Skeletal muscle satellite cell (primary cell): ENCODE data around the gene NR1H2. TPM values are rescaled to one million over a fixed set of nuclear protein-coding genes. Genes with fewer than 3 reads are reported as not detected.
"Not testable (repeated sequence)": the region's sequence is repeated elsewhere in the genome, so short reads cannot be mapped to it uniquely, and the experiment has no call there.

Experiments
- H3K27me3 ChIP-seq: 2 replicates; pipeline ENCODE4 v1.7.0; 2013; ENCODE audit warnings: low read length; ENCODE audit not compliant: control insufficient read depth, insufficient read depth
- H3K36me3 ChIP-seq: 2 replicates; pipeline ENCODE4 v1.7.0; 2013; ENCODE audit warnings: mild to moderate bottlenecking, control low read depth, low read length; ENCODE audit not compliant: insufficient read depth
- H3K4me1 ChIP-seq: 2 replicates; pipeline ENCODE4 v1.7.0; 2013; ENCODE audit warnings: low read length; ENCODE audit not compliant: control insufficient read depth, insufficient read depth
- H3K4me2 ChIP-seq: 2 replicates; pipeline ENCODE4 v1.7.0; 2013; ENCODE audit warnings: mild to moderate bottlenecking, low read length
- H3K4me3 ChIP-seq: 2 replicates; pipeline ENCODE4 v1.7.0; 2013; ENCODE audit warnings: low read length
- H3K9ac ChIP-seq: 2 replicates; pipeline ENCODE4 v1.7.0; 2013; ENCODE audit warnings: mild to moderate bottlenecking, low read depth, low read length, moderate library complexity
- H3K9me3 ChIP-seq: replicated peaks from 2 replicates; pipeline ENCODE4 v1.7.0; 2013; ENCODE audit warnings: mild to moderate bottlenecking, control low read depth, low read length
- total RNA-seq: library from RNA; depleted of rRNA; stranded (reverse); fragments of >200 nt; gene quantifications from 2 replicates; pipeline ENCODE4 v1.2.3, GENCODE V29; 2012; rRNA removed

Gene NR1H2
- total RNA-seq = 73.0 and 83.7 TPM in 2 replicates

DNA sequence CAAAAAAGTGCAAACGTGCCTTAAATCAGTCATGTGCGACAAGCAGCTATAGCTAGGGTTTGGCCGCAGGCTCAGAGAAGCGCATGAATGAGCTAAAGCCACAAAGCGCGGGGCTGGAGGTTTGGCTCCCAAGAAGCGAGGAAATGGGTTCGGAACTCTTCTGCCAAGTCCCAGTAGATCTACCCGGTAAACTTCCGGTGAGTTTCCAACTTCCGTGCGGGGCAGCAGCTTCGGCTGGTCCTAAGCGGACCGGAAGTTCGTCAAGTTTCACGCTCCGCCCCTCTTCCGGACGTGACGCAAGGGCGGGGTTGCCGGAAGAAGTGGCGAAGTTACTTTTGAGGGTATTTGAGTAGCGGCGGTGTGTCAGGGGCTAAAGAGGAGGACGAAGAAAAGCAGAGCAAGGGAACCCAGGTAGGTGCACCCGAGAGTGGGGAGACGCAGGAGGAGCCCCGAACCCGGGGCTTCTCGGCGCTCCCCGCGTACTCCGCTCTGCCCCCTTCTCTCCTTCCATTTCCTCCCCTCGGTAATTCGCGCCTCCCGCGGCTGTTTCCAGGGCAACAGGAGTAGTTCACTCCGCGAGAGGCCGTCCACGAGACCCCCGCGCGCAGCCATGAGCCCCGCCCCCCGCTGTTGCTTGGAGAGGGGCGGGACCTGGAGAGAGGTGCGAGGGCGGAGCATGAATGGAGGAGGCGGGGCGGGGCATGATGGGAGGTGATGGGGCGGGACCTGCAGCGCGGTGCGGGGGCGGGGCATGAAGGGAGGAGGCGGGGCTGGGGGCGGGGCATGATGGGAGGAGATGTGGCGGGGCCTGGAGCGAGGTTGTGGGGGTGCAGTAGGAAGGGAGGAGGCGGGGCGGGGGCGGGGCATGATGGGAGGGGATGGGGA, at the start of gene NR1H2:
Gene NR1H2 (plus strand): TSS at position 292 of the 885 bp plus-strand sequence. CDS start 1,149 bp downstream, outside the sequence.
- Histone ChIP-seq H3K4me2 (peak within 1 kb of the TSS; percentile 97), H3K4me1 (no peaks in the 10 kb centered on the region), H3K4me3 (peak within 1 kb of the TSS; percentile 96), H3K9ac (peak within 1 kb of the TSS; percentile 98), H3K36me3 (peaks cover 41% of the 10 kb centered on the region), H3K9me3 (no peaks in the 10 kb centered on the region), H3K27me3 (no peaks in the 10 kb centered on the region)

DNA sequence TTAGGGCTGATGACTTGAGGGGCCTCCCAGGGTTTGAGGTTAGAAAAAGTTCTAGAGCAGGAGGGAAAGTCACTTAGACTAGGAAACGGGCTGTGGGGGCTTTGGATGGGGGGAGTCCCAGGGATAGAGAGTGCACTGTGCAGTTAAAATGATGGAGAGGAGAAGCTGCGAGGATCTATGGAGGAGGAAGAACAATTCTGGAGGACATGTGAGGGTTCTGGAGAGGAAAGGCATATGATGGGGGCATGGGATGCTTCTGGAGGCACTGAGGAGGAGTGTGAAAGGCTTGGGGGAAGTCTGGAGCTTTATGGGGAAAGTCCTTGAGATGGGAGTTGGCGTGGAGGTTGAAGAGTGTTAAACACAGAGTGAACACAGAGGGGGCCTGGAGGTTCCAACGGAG, 49.2 kb upstream of the NR1H2 start:
- no peak overlapping the region for H3K4me2 ChIP-seq
- no peak overlapping the region for H3K4me3 ChIP-seq
- peaks cover 3% of the 10 kb centered on the region for H3K4me1 ChIP-seq
- peaks cover 45% of the 10 kb centered on the region for H3K27me3 ChIP-seq
- H3K36me3 ChIP-seq = no peaks in the 10 kb centered on the region
- H3K9me3 ChIP-seq = peaks cover 5% of the 10 kb centered on the region
- H3K9ac ChIP-seq = no peak overlapping the region

DNA sequence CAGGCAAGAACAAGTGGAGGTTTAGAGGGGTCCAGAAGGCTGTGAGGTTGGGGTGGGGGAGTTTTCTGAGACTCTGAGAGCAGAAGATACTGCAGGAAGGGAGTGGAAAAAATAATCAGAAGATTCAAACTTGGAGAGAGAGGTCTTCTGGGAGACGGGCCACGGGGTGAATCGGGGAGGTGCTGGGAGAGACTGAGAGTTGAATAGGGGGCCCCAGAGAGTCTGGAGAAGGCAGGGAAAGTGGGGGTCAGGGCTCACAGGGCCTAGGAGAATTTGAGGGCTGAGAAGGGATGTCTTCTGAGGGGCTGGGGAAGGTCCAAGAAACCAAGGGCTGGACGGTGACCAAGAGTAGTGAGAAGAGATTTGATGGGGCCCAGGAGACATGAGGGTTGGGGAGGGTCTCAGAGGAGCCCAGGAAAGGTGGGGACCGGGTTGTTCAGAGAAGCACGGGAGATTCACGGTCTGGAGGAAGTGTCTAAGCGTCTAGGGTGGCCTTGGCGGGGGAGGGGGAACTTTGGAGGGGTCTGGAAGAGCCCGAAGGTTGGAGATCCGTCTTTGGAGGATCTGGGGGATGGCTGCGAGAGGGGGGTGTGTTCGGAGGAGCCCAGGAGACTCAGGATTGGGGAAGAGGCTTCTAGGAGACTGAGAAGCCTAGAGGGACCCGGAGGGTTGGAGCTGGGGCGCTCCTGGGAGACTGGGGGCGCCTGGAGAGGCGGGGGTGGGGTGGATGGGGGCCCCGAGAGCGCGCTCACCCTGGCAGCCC, 48.6 kb upstream of the NR1H2 start:
- Histone ChIP-seq H3K27me3 (peaks cover 51% of the 10 kb centered on the region), H3K9ac (no peak overlapping the region), H3K36me3 (no peaks in the 10 kb centered on the region), H3K4me1 (peaks cover 3% of the 10 kb centered on the region), H3K9me3 (peaks cover 5% of the 10 kb centered on the region), H3K4me2 (no peak overlapping the region), H3K4me3 (no peak overlapping the region)

GRCh38 chr19:50328224-50328872, 47.9 kb upstream of the NR1H2 start:
- H3K9me3 ChIP-seq = peaks cover 5% of the 10 kb centered on the region
- no peak overlapping the region for H3K9ac ChIP-seq
- H3K4me3 ChIP-seq = no peak overlapping the region
- H3K36me3 ChIP-seq = no peaks in the 10 kb centered on the region
- no peak overlapping the region for H3K4me2 ChIP-seq
- peaks cover 3% of the 10 kb centered on the region for H3K4me1 ChIP-seq
- peaks cover 53% of the 10 kb centered on the region for H3K27me3 ChIP-seq

DNA sequence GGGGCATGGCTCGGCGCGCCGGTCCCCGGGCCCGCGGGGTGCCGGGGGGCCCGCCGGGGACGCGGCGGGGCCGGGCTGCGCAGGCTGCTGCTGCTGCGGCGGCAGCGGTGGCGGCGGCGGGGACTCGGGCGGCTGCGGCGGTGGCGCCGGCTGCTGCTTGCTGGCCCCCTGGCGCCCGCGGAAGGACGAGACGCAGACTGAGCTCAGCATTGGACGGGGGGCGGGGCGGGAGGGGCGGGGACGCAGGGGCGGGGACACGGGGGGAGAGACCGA, 47.4 kb upstream of the NR1H2 start:
- H3K4me3 ChIP-seq = no peak overlapping the region

DNA sequence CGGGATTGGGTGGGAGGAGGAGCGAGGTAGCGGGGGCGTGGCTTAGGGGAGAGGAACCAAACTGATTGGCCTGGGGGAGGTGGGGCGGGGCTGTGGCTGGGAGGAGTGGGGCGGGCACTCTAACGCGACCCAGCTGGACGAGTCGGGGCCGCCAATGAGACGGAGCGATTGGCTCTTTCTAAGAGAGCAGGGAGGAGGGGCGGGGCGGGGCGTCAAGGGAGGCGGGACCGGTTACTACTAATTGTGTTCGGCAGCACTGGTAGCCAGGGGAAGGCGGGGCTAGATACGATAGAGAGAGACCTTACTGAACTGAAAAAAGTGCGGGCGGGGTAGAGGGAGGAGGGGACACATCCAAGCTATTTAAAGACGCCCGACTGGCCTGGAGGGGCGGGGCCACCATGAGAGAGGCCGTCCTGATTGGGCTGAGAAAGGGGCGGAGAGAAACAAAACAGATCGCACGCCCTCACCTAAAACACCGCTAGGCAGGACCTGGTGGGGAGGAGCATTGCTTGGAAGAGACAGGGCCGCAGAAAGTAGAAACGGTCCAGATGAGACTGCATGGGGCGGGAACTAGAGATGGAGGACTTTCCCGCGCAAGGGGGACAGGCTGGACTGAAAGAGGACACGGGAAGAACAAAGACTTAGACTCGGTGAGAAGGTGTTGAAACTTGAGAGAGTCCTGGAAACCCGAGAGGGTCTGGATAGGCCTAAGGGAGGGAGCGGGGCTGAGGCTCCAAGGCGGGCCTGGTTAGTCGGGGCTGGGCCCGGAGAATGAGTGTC, 46.9 kb upstream of the NR1H2 start, which contains the start of gene KCNC3:
Gene KCNC3 (minus strand): TSS at position 232 of the 780 bp plus-strand sequence. CDS start 295 bp downstream, outside the sequence.
- peaks cover 7% of the 10 kb centered on the region for H3K4me1 ChIP-seq
- H3K9me3 ChIP-seq = peaks cover 5% of the 10 kb centered on the region
- H3K36me3 ChIP-seq = no peaks in the 10 kb centered on the region
- no peak within 1 kb of the TSS for H3K9ac ChIP-seq
- H3K27me3 ChIP-seq = peaks cover 53% of the 10 kb centered on the region
- peak within 1 kb of the TSS; percentile 39 for H3K4me3 ChIP-seq
- H3K4me2 ChIP-seq = peak within 1 kb of the TSS; percentile 46

More for the DNA sequence above, 47.4 kb upstream of the NR1H2 start:
- H3K9me3 ChIP-seq = peaks cover 5% of the 10 kb centered on the region
- H3K9ac ChIP-seq = no peak overlapping the region
- no peaks in the 10 kb centered on the region for H3K36me3 ChIP-seq
- H3K27me3 ChIP-seq = peaks cover 53% of the 10 kb centered on the region
- H3K4me1 ChIP-seq = peaks cover 4% of the 10 kb centered on the region
- H3K4me2 ChIP-seq = no peak overlapping the region

DNA sequence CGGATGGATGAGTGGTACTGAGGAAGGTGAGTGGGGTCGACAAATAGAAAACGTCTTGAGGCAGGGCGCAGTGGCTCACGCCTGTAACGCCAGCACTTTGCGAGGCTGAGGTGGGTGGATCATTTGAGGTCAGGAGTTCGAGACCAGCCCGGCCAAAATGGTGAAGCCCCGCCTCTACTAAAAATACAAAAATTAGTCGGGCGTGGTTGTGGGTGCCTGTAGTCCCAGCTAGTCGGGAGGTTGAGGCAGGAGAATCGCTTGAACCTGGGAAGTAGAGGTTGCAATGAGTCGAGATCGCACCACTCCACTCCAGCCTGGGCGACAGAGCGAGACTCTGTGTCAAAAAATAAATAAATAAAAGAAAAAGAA, 46.3 kb upstream of the NR1H2 start:
- H3K9ac ChIP-seq = not testable (repeated sequence)

DNA sequence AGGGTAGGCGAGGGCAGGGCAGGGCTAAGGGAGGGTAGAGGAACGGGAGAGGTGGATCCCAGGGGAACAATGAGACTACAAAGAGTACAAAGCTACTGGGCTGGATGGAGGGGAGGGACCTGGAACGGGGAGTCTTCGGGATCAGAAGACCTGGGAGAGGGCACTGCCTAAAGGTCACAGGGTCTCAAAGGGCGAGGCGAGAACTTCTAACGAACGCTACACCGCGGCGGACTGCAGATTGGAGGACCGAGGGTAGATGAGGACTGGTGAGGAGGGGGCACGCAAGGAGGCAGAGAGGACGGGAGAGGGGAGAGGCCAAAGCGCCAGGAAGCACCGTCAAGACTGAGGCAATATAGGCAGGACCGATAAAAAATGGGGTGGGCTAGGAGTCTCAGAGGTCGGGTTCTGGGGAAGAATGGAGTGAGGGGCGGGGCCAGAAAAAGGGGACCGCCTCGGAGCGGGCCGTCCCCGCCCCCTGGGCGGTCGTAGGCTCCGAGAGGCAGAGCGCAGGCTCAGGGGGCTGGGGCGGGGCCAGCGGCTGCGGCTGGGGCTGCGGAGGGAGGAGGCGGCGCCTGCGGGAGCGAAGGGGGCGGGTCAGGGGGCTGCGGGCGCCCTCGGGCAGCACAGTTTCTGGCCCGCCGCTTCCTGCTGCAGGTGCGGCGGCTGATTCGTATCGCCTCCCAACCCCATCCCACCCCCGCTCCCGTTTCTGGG, 45.7 kb upstream of the NR1H2 start:
- H3K9me3 ChIP-seq = peaks cover 5% of the 10 kb centered on the region
- H3K36me3 ChIP-seq = no peaks in the 10 kb centered on the region
- H3K4me1 ChIP-seq = peaks cover 7% of the 10 kb centered on the region
- H3K4me3 ChIP-seq = no peak overlapping the region
- H3K27me3 ChIP-seq = peaks cover 53% of the 10 kb centered on the region
- peak overlapping the region; percentile 20 for H3K4me2 ChIP-seq
- H3K9ac ChIP-seq = no peak overlapping the region

More for the DNA sequence above, 46.3 kb upstream of the NR1H2 start:
- H3K4me3 ChIP-seq, H3K4me1 ChIP-seq, H3K9me3 ChIP-seq, H3K4me2 ChIP-seq, H3K36me3 ChIP-seq: not testable (repeated sequence)
- peaks cover 53% of the 10 kb centered on the region for H3K27me3 ChIP-seq

DNA sequence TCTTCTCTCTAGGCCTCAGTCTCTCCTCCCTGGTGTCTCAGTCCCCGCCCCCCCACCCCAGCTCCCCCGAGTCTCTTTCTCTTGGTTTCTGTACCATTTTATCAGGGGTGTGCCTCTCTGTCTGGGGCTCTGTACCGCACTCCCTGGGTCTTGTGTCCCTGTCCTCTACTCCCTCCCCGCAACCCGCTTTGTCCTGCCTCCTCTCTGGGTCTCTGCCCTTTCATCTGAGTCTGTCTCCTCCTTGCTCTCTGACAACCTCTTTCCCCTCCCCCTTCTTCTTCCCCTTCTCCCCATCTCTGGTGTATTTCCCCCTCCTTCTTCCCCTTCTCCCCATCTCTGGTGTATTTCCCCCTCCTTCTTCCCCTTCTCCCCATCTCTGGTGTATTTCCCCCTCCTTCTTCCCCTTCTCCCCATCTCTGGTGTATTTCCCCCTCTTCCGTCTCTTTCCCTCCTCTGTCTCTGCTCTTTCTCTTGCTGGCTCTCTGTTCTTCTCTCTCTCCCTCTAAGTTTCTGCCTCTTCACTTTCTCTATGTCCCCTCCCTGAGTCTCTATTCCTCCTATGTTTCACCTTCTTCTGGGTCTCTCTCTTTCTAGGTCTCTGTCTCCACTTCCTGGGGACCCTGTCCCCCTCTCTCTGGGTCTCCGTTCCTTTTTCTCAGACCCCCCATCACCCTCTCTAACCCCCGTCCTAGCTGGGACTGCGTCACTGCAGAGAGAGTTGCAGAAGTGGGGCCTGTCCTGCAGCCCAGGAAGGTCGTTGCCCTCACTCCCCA, 44.9 kb upstream of the NR1H2 start:
- Histone ChIP-seq H3K36me3 (no peaks in the 10 kb centered on the region), H3K27me3 (peaks cover 48% of the 10 kb centered on the region), H3K9me3 (peaks cover 5% of the 10 kb centered on the region), H3K4me3 (no peak overlapping the region), H3K9ac (no peak overlapping the region), H3K4me1 (peaks cover 7% of the 10 kb centered on the region), H3K4me2 (peak overlapping the region; percentile 20)

DNA sequence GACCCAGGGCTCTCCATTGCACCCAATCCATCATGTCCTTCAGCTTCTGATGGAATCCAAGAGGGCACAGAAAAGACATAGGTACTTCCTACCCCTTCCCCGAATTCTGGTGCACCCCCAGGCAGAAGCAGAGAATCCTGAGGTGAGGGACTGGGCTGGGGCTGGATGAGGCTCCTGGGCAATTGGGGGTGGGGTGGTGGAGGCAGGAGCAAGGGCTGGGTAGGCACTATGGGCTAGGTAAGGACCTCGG, 44.3 kb upstream of the NR1H2 start:
- peaks cover 43% of the 10 kb centered on the region for H3K27me3 ChIP-seq
- no peaks in the 10 kb centered on the region for H3K36me3 ChIP-seq
- peaks cover 5% of the 10 kb centered on the region for H3K9me3 ChIP-seq
- no peak overlapping the region for H3K4me2 ChIP-seq
- no peak overlapping the region for H3K9ac ChIP-seq
- peaks cover 7% of the 10 kb centered on the region for H3K4me1 ChIP-seq
- no peak overlapping the region for H3K4me3 ChIP-seq
